Spleen (tissue), 7 donors: ENCODE data around the gene PHACTR1.

Experiments used
- CTCF ChIP-seq, 11 experiments: fragments of 200-600 bp in 7 of 11; fragments of 450-650 bp in 4 of 11; sonication (generic) in 4 of 11; IDR thresholded peaks in 8 of 11; conservative IDR thresholded peaks in 3 of 11; 1 replicate in 7 of 11; 2 replicates in 4 of 11; pipeline versions ENCODE4 v1.4.0 to v1.8.0; 2016 to 2021; ENCODE audit warnings: antibody characterized with exemption in 11 of 11, inconsistent platforms in 4 of 11, mild to moderate bottlenecking in 1 of 11
- POLR2A ChIP-seq, 3 donors: fragments of 450-650 bp; IDR thresholded peaks; one replicate each; pipeline ENCODE4 v1.5.1; 2017; ENCODE audit warnings: antibody characterized with exemption in 3 of 3, mild to moderate bottlenecking in 1 of 3
- POLR2AphosphoS5 ChIP-seq, 3 donors: sonication (generic); formaldehyde crosslinking; IDR thresholded peaks; one replicate each; pipeline ENCODE4 v1.5.1; 2017; ENCODE audit warnings: antibody characterized with exemption in 3 of 3
- donor health status: DM: no; HTN: no; CAD: no; lungs with moderate emphysema.
- donor health status: DM: no; HTN: no; CAD: no.
- donor health status: DM: no; HTN: no; CAD: no.

GRCh38 chr6:12716298-12716916 lies at the start of gene PHACTR1:
- TF ChIP-seq CTCF (IDR thresholded peaks at IDR 0.05 in 8 of 11, conservative IDR thresholded peaks at IDR 0.05 in 3 of 11) (no peak), POLR2A (IDR thresholded peaks at IDR 0.05) (no peak), POLR2AphosphoS5 (IDR thresholded peaks at IDR 0.05) (no peak)
